ENCODE data around the gene HGS.
"Not testable (repeated sequence)": the region's sequence is repeated elsewhere in the genome, so short reads cannot be mapped to it uniquely, and the experiment has no call there.

HGS gene

DNA sequence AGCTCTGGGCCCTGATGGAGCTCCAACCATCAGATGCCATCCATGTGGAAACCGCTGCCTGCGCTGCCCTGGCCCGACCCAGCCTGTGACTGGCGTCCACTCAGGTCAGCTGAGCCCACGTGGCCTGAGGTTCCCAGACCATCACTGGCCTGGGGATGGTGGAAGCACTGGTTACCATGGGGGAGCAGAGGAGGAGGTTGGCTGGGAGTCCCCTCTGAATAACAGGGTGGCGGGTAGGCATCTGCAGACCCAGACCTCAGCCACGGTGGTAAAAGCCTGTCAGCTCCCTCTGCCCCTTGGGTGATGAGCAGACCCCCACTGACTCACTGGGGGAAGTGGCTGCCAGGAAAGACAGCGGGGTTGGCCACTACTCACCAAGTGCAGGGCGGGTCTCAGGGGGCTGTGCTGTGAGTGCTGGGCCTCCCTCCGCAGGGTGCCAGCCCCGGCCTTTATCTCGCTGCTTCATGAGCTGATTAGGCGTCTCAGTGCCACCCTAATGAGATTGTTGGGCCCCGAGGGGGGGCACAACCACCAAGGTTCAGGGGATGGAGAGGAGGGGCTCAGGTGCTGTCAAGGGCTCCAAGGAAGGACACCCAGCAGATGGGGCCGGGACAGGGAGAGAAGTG is 27.6 kb upstream of the HGS start, which contains the start of gene PDE6G:
Gene PDE6G (minus strand): TSS at position 425 of the 626 bp plus-strand sequence. CDS start 3,237 bp downstream, outside the sequence.
- FAIRE-seq, result no peak

DNA sequence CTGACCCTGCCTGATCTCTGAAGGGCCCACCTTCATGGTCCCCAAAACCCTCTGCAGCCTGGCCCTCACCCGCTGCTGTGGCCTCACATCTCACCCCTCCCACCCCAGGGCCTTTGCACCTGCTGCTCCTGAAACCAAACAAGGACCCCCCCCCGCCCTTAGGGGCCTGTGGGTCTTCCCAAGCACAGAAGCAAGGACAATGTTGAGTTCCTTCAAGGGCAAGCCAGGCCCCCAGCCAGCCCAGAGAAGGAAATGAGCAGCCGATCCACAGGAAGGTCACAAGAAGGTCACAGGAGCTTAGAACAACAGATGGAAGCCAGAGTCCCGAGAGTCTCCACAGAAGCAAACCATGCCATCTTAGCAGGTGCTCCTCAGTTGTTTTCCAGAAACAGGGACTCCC is 27.0 kb upstream of the HGS start:
- FAIRE-seq, result no peak
- DNase-seq (ENCODE audit: low spot score), result no peak

More for the DNA sequence above, 27.6 kb upstream of the HGS start, which contains the start of gene PDE6G:
- DNase-seq (ENCODE audit: low spot score), result no peak

DNA sequence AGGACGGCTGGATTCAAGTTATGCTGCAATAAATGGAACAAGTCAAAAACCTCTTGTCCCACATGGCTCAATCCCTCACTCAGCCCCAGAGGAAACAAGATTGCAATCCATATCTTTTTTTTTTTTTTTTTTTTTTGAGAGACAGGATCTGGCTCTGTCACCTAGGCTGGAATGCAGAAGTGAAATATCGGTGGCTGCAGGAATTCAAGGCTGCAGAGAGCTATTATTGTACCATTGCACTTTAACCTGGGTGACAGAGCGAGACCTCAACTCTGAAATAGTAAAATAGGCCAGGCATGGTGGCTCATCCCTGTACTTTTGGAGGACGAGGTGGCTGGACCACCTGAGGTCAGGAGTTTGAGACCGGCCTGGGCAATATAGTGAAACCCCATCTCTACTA is 24.8 kb upstream of the HGS start:
- FAIRE-seq, result no peak
- no peak for DNase-seq (ENCODE audit: low spot score)

DNA sequence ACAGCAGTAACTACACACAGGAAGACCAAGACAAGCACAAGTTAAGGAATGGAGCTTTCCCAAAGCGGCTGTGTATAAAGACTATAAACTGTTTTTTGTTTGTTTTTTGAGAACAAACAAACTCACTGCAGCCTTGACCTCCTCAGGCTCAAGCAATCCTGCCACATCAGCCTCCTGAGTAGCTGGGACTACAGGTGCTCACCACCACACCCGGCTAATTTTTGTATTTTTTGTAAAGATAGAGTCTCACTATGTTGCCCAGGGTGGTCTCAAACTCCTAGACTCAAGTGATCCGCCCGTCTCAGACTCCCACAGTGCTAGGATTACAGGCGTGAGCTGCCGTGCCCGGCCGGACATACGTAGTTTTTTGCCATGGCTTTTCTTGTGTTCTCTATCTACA is 23.4 kb upstream of the HGS start:
- no peak for DNase-seq (ENCODE audit: low spot score)
- FAIRE-seq, result no peak

DNA sequence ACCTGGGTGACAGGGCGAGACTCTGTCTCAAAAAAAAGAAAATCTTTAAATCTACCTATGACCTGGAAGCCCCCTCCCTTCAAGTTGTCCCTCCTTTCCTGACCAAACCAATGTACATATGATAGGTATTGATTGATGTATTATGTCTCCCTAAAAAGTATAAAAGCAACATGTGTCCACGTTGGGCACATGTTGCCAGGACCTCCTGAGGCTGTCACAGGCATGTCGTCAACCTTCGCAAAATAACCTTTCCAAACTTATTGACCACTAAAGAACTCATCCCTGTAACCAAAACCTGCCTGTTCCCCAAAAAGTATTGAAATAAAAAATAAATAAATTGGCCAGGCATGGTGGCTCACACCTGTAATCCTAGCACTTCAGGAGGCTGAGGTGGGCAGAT is 21.8 kb upstream of the HGS start:
- DNase-seq (ENCODE audit: low spot score) (no peak), FAIRE-seq (no peak)

DNA sequence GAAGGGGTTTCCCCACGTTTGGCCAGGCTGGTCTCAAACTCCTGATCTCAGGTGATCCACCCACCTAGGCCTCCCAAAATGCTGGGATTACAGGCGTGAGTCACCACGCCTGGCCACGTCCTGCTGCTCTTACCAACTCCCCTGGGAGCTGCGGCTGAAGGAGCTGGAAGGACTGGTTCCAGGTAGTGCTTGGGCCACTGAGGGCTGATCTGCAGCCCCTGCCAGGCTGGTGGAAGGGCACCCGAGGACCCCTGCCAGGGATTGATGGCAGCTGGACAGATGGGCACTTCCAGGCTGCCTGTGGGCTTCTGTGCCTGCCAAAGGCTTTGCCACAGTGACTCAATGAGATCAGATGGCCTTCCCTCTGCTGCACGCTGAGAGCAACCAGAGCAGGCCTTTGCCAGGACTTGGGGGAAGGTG is 19.8 kb upstream of the HGS start:
- DNase-seq (ENCODE audit: low spot score) (no peak), FAIRE-seq (no peak)

DNA sequence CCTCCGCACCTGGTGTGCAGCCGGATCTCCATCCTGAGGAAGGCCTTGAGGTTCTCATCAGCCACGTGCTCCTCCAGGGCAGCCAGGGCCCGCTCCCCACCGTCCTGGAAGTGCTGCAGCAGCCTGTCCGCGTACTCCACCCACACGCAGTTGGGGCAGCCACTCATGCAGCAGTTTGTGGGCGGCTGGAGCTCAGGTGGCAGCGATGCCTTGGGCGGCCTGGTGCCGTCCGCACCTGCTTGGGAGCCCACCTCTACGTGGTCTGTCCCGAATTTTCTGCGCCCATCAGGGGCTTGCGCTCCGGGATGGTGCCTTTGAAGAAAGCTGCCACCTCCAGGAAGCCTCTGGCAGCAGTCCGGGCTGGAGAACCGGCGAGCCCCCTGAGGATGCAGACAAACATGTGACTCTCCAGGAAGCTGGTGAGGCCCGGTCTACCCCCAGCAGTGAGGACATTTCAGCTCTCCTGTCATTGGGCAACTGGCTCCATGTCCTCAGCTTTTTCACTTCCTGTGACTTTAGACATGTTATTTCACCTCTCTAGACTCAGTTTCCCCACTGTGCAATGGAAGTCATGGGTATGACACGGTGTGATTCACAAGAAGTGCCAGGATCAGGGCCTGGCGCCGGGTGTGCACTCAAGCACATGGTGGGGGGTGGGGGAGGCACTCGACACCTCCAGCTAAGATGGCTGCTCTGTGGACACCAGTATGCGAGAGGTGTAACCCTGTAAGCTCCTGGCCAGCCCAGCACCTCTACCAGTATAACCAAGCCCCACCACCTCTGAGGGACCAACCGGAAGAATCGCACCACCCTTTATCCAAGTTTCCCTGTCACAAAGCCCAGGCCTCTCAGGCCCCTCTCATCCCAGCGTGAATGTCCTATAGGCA is 18.4 kb upstream of the HGS start:
- FAIRE-seq, result no peak

DNA sequence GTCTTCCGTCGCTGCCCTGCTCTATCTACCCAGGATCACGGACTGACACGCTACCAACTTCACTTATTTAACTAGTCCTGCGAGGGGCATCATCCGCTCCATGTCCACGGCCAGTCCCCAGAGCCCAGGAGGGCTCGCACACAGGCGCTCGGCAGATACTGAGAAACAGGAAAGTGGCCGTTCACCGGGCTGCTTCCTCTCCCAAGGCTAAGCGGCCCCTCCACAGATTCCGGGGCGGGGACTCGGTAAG is 17.8 kb upstream of the HGS start:
- DNase-seq (ENCODE audit: low spot score), result no peak
- FAIRE-seq, result no peak

More for the DNA sequence above, 18.4 kb upstream of the HGS start:
- DNase-seq (ENCODE audit: low spot score), result peak; percentile 53

DNA sequence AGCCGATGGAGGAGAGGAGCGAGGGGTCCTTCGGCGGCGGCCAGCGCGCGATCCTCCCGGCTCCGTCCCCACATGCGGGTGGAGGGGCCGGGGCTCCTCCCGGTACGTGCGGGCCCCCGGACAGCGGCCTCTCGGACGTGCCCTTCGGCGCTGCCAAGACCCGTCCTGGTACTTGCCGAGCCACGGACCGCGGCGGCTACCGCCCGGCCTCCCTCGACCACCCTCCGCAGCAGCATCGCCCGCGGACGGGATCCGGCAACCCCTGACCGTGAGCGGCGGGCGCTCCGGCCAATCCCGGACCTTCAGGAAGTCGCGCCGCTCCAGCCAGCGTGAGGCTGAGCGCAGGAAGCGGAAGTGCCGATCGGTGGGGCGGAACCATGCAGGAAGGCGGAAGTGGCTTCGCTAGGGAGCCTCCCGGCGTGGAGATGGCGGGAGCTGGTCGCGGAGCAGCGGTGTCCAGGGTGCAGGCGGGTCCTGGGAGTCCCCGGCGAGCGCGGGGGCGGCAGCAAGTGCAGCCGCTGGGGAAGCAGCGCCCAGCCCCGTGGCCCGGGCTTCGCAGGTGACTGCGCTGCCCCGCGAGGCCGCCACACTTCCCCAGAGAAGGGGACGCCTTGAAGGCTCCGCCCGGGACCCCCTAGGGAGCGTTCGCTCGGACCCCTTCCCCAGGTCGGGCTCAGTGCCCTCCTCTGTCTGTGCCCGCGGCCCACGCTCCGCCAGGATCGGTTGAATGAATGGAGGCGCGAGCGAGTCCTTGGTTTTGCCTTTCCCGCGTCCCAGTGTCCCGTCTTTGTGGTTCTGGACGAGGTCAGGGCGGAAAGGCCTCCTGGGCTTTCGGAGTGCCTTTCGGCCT is 17.2 kb upstream of the HGS start, which contains the start of the genes CCDC137 and OXLD1:
Gene CCDC137 (plus strand): TSS at position 396 of the 850 bp plus-strand sequence. CDS start 30 bp downstream, at position 426.
Gene OXLD1 (minus strand): TSS at position 264 of the 850 bp plus-strand sequence. CDS start 28 bp downstream, at position 236.
- FAIRE-seq (peak; percentile 96), DNase-seq (ENCODE audit: low spot score) (peak; percentile 100)

DNA sequence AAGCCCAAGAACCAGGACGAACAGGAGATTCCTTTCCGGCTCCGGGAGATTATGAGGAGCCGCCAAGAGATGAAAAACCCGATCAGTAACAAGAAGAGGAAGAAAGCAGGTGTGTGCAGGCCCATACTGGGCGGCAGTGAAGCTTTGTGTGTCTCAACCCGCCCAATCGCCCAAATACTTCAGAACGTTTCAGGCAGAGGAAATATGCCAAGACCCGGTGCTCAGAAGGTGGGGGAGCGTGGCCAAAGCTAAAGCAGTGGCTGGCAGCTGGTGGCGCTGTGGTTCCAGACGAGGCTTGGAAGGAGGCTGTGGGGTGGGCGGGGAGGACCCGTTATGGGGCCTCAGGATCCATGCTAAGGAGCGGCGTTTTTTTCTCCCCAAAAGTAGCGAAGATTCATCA is 16.1 kb upstream of the HGS start:
- DNase-seq (ENCODE audit: low spot score) (no peak), FAIRE-seq (no peak)

DNA sequence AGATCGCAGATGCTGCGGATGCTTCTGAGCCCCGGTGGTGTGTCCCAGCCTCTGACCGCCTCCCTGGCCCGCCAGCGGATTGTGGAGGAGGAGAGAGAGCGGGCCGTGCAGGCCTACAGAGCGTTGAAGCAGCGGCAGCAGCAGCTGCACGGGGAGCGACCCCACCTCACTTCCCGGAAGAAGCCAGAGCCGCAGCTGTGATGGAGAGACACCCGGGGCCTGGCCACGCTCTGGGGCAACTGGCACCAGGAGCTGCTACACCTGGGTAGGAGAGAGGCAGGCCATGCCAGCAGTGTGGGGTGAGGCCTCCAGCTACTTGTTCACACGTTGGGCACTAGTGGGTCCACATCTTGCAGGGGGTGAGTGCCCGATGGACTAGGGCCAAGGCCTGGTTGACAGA is 11.3 kb upstream of the HGS start:
- DNase-seq (ENCODE audit: low spot score) (no peak), FAIRE-seq (no peak)

DNA sequence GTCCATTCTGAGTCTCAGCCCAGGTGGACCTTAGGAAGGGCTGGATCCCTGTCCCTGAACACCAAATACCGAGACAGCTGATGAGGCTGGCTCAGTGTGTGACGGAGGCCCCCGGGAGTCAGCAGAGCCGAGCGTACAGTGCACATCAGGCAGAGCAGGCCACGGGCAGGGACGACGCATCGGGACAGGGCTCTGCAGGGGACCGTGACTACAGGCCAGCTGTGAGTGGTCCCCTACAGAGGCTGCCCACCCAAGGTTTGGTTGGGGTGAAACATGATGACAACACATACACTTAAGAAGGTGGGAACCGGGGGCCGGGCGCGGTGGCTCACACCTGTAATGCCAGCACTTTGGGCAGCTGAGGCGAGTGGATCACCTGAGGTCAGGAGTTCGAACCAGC is 10.9 kb upstream of the HGS start:
- no peak for FAIRE-seq

DNA sequence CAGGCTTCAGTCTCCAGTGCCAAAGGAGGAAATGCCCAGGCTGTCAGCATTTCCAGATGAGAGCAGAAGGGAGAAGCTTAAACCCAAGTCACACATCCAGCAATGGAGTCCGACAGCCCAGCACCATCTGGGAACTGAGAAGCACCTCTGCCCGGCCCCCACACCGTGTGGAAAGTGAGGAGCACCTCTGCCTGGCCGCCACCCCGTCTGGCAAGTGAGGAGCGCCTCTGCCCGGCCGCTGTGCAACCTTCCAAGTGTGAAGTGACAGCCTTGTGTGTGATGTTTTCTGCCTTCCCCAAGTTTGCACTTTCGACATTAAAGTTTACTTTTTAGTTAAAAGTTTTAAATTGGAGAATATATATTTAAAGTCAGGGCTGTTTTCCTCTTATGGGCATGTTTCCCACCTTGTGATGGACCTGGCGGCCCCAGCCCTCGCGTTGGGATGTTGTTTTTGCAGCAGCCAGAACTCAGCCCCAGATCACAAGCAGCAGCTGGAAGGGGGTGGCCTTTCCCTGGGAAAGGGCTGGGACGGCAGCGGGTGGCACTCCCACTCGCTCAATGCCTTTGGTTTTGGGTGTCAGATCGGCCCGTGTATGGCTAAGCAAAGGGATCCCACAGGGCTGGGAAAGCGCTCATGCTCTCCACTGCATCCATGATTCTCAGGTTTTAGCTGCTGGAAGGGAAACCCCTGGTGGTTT is 10.1 kb upstream of the HGS start:
- FAIRE-seq (no peak), DNase-seq (ENCODE audit: low spot score) (no peak)

More for the DNA sequence above, 10.9 kb upstream of the HGS start:
- DNase-seq (ENCODE audit: low spot score), result no peak

DNA sequence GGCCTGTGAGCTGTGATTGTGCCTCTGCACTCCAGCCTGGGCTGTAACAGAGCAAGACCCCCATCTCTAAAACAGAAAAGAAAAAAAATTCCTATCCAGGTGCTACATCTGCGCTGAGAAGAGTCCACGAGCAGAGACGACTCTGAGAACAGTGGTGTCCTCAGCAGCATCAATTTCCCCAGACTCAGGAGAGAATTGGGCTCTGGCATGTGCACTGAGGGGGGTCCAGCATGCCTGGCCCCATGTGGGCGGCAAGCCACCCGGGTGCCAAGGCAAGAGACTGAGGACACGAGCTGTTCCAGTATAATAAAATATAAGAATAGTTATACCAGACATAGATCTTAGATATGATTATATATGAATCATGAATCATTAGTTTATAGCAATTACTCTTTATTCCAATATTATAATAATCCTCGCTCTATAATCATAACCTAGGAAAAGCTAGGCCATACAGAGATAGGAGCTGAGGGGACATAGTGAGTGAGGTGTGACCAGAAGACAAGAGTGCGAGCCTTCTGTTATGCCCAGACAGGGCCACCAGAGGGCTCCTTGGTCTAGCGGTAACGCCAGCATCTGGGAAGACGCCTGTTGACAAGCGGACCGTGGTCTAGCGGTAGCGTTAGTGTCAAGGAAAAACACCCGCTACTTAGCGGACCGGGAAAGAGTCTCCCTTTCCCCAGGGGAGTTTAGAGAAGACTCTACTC is 8.1 kb upstream of the HGS start:
- peak; percentile 56 for FAIRE-seq
- DNase-seq (ENCODE audit: low spot score), result not testable (repeated sequence)

DNA sequence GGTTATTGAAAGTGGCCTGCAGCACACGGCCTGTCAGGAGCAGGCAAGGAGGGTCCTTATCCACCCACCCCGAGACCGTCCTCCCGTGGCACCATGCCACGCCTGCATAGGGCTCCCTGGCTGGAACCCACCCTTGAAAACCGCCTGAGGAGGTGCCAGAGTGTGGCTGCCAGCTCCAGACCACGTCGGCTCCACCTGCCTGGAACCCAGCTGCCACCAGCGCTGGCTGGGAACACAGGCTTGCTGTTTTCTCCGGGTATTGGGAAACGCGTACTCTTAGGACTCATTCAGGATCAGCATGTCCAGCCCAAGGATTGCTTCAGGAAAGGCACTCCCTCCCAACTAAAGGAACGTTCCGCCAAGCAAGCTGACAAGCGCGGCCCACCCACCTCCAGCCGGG is 6.9 kb upstream of the HGS start:
- no peak for DNase-seq (ENCODE audit: low spot score)
- FAIRE-seq, result no peak

DNA sequence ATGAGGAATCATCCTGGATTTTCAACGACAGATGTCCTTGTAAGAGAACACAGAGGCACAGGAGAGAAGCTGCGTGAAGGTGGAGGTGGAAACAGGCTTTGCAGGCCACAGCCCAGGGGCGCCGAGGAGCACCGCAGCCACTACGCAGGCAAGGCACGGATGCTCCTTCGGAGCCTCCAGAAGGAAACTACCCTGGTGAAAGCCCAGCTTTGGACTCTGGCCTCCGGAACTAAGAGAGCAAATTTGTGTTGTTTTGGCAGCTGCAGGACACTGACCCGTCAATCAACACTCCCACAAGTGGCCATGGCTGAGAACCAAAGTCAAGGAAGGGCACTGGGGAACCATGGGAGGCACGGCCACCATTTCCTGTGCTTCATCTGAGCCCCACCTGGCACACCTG is 3.7 kb upstream of the HGS start:
- no peak for DNase-seq (ENCODE audit: low spot score)
- FAIRE-seq, result no peak

DNA sequence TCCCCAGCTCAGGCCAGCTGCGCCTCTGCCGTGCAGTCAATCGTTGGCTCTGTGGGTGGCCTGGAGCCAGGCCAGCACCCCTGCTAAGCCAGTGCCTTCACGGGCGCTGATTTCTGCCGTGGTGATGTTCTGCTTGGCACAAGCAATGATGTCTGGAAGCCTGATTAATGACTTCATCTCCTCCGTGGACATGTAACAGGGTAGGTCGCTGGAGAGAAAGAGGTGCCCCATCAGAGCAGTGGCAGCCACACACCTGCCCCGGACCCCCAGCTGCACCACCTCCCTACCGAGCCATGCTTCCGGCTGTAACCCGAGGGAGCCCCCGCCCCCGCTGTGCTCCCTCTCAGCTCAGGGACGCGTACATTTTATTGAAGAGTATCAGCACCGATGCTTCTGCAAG is 2.1 kb upstream of the HGS start:
- DNase-seq (ENCODE audit: low spot score) (no peak), FAIRE-seq (no peak)

DNA sequence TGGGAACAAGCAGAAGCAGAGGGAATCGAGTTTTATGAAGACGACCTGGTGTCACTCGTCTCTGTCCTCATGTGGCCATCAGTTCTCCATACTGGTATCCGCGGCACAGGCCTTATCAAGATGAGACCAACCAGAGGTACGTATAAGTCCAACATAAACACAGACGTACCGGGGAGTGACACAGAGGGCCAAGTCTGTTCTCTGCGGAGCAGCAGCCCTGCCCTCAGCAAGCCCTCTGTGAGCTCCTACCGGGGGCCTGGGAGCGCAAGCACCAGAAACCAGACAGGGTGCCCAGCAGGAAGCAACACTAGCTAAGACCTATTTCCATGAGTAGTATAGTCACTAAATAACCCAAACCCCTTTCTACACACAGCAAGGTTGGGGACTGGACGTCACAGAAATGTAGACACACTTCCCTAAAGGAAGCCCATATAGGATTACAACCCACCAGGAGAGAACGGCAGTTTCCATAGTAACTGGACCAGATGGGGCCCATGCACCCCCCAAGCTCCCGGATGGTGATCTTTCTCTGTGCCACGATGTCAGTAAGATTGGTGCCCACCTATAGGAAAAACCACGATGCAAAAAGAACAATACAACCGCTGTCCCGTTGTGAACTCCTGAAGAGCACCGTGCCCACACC is 1.1 kb upstream of the HGS start:
- DNase-seq (ENCODE audit: low spot score) (no peak), FAIRE-seq (no peak)

DNA sequence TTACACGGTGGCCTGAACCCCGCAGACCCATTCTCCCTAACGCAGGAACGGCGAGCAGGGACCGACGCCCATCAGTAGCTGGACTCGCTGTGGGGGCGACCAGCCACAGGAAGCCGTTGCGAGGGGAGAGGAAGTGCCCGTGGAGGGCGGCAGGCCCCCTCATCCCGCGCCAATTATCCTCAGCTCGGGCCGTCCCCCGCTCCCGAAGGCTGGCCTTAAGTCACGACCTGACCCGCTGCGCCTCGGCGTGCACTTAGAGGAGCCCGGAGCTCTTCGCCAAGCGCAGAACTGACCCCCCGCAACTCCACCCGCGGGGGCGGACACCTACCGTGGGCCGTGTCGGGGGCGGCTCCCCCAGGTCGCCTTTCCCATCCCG is 615 bp upstream of the HGS start:
- DNase-seq (ENCODE audit: low spot score) (no peak), FAIRE-seq (peak; percentile 73)

DNA sequence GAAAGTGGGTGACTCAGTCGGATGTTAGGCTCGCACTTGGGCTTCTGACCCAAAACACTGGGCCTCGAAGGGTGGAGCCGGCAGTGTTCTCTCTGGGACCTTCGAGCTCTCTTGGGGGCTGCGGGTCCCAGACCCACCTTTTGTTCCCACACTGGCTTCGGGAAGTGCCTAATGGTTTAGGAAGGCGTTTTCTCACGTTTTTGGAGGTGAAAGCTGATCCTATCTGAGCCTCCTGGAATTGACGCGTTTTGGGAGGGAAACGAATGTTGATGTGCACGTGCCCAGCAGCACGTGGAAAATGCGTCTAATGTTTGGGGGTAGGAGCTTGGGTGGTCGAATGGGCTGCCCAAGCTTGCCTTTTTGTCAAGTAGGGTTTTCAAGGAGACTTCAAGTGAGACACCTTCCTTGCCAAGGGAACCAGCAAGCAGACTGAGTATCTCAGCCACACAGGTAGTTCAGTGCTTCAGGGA is 666 bp downstream of the HGS start:
- DNase-seq (ENCODE audit: low spot score) (no peak), FAIRE-seq (no peak)

Data from urothelium cell line (cell line).